HEK293 (cell line): ENCODE measurements around the gene SVOPL.

ENCODE experiments used
- CTCF ChIA-PET: fragments of 350-600 bp; formaldehyde crosslinking; extraction: SDS; loops from one replicate; lab custom pipeline; 2021; ENCODE audit warnings: antibody characterized with exemption; lab: Yijun Ruan, JAX
- POLR2A ChIA-PET: fragments of 300-600 bp; formaldehyde crosslinking; extraction: SDS; loops from one replicate; lab custom pipeline; 2020; ENCODE audit warnings: antibody characterized with exemption, inconsistent platforms; lab: Yijun Ruan, JAX
- H3K27ac ChIP-seq: fragments of 200-500 bp; sonication (Bioruptor generic); 2 replicates; pipeline ENCODE4 v1.5.1; 2014; ENCODE audit warnings: low read depth, low read length, control low read depth, inconsistent platforms; ENCODE audit errors: extremely low read depth
- H3K36me3 ChIP-seq, 2 experiments: fragments of 200-500 bp in 1 of 2; sonication (Bioruptor generic) in 1 of 2; 1 replicate in 1 of 2; 2 replicates in 1 of 2; pipeline ENCODE4 v1.5.1; 2014 to 2017; ENCODE audit warnings: inconsistent platforms in 2 of 2, low read length in 2 of 2; ENCODE audit not compliant: control insufficient read depth in 2 of 2, insufficient read depth in 1 of 2
- H3K4me1 ChIP-seq: fragments of 200-500 bp; sonication (Bioruptor generic); 2 replicates; pipeline ENCODE4 v1.5.1; 2014; ENCODE audit warnings: mild to moderate bottlenecking, low read length, inconsistent platforms; ENCODE audit not compliant: control insufficient read depth, insufficient read depth
- H3K4me3 ChIP-seq: 2 replicates; pipeline ENCODE4 v1.5.1; 2011; ENCODE audit warnings: low read depth, mild to moderate bottlenecking, control low read depth, low read length, moderate library complexity
- H3K9me3 ChIP-seq: fragments of 200-500 bp; sonication (Bioruptor generic); 2 replicates; pipeline ENCODE4 v1.5.1; 2014; ENCODE audit warnings: low read depth, low read length, inconsistent platforms; ENCODE audit not compliant: control insufficient read depth, insufficient read depth
- KLF9 ChIP-seq: fragments of 450-650 bp; formaldehyde crosslinking; IDR thresholded peaks from 2 replicates; pipeline ENCODE4 v1.5.1; 2016; ENCODE audit warnings: missing biosample characterization, missing genetic modification characterization, low read depth
- SP2 ChIP-seq: fragments of 450-650 bp; formaldehyde crosslinking; IDR thresholded peaks from 2 replicates; pipeline ENCODE4 v1.5.1; 2016; ENCODE audit warnings: missing biosample characterization, missing genetic modification characterization
- TCF7L2 ChIP-seq: IDR thresholded peaks from 2 replicates; pipeline ENCODE4 v1.6.1; 2011; ENCODE audit warnings: low read depth, mild to moderate bottlenecking, inconsistent platforms, low read length, moderate library complexity, borderline replicate concordance
- YY1 ChIP-seq: fragments of 450-650 bp; formaldehyde crosslinking; IDR thresholded peaks from 2 replicates; pipeline ENCODE4 v1.5.1; 2018; ENCODE audit warnings: missing biosample characterization, missing genetic modification characterization
- ZBTB20 ChIP-seq: fragments of 450-650 bp; formaldehyde crosslinking; IDR thresholded peaks from 2 replicates; pipeline ENCODE4 v1.5.1; 2016; ENCODE audit warnings: missing biosample characterization, missing genetic modification characterization
- ZFHX2 ChIP-seq: fragments of 450-650 bp; formaldehyde crosslinking; conservative IDR thresholded peaks from 2 replicates; pipeline ENCODE4 v1.5.1; 2016; ENCODE audit warnings: missing biosample characterization, missing genetic modification characterization
- ZIC2 ChIP-seq: fragments of 450-650 bp; formaldehyde crosslinking; IDR thresholded peaks from 2 replicates; pipeline ENCODE4 v1.5.1; 2016; ENCODE audit warnings: missing biosample characterization, missing genetic modification characterization
- ZNF114 ChIP-seq: fragments of 450-650 bp; formaldehyde crosslinking; IDR thresholded peaks from 2 replicates; pipeline ENCODE4 v1.5.0; 2017; ENCODE audit warnings: missing biosample characterization, missing genetic modification characterization
- ZNF133 ChIP-seq: fragments of 450-650 bp; formaldehyde crosslinking; IDR thresholded peaks from 2 replicates; pipeline ENCODE4 v1.5.1; 2016; ENCODE audit warnings: missing biosample characterization, missing genetic modification characterization
- ZNF140 ChIP-seq: fragments of 450-650 bp; formaldehyde crosslinking; IDR thresholded peaks from 2 replicates; pipeline ENCODE4 v1.5.1; 2016; ENCODE audit warnings: missing biosample characterization, missing genetic modification characterization
- ZNF184 ChIP-seq: fragments of 450-650 bp; IDR thresholded peaks from 2 replicates; pipeline ENCODE4 v1.5.1; 2018; ENCODE audit warnings: missing biosample characterization, mild to moderate bottlenecking, missing genetic modification characterization
- ZNF354C ChIP-seq: fragments of 450-650 bp; formaldehyde crosslinking; IDR thresholded peaks from 2 replicates; pipeline ENCODE4 v1.5.1; 2016; ENCODE audit warnings: missing biosample characterization, missing genetic modification characterization, low read depth, borderline replicate concordance
- ZNF37A ChIP-seq: fragments of 450-650 bp; IDR thresholded peaks from 2 replicates; pipeline ENCODE4 v1.5.1; 2018; ENCODE audit warnings: missing biosample characterization, missing genetic modification characterization
- ZNF521 ChIP-seq: fragments of 450-650 bp; formaldehyde crosslinking; IDR thresholded peaks from 2 replicates; pipeline ENCODE4 v1.5.1; 2017; ENCODE audit warnings: missing biosample characterization, mild to moderate bottlenecking, missing genetic modification characterization
- ZNF548 ChIP-seq: fragments of 450-650 bp; formaldehyde crosslinking; IDR thresholded peaks from 2 replicates; pipeline ENCODE4 v1.5.1; 2016; ENCODE audit warnings: missing biosample characterization, missing genetic modification characterization
- ZNF664 ChIP-seq: fragments of 450-650 bp; formaldehyde crosslinking; IDR thresholded peaks from 2 replicates; pipeline ENCODE4 v1.5.1; 2016; ENCODE audit warnings: missing biosample characterization, missing genetic modification characterization
- TF ChIP-seq, protein P1 (sequence below): fragments of 450-650 bp; formaldehyde crosslinking; IDR thresholded peaks from 2 replicates; pipeline ENCODE4 v1.5.1; 2016; ENCODE audit warnings: missing biosample characterization, missing genetic modification characterization
- TF ChIP-seq, protein P2 (sequence below): fragments of 450-650 bp; formaldehyde crosslinking; IDR thresholded peaks from 2 replicates; pipeline ENCODE4 v1.5.1; 2016; ENCODE audit warnings: missing biosample characterization, missing genetic modification characterization
- TF ChIP-seq, protein P3 (sequence below): fragments of 450-650 bp; formaldehyde crosslinking; IDR thresholded peaks from 2 replicates; pipeline ENCODE4 v1.5.1; 2016; ENCODE audit warnings: missing biosample characterization, missing genetic modification characterization
- TF ChIP-seq, protein P4 (sequence below): fragments of 450-650 bp; formaldehyde crosslinking; IDR thresholded peaks from 2 replicates; pipeline ENCODE4; 2016; ENCODE audit warnings: missing biosample characterization, missing genetic modification characterization
- TF ChIP-seq, protein P5 (sequence below): fragments of 450-650 bp; formaldehyde crosslinking; IDR thresholded peaks from 2 replicates; pipeline ENCODE4 v1.5.1; 2016; ENCODE audit warnings: missing biosample characterization, missing genetic modification characterization, borderline replicate concordance

The SVOPL gene

DNA sequence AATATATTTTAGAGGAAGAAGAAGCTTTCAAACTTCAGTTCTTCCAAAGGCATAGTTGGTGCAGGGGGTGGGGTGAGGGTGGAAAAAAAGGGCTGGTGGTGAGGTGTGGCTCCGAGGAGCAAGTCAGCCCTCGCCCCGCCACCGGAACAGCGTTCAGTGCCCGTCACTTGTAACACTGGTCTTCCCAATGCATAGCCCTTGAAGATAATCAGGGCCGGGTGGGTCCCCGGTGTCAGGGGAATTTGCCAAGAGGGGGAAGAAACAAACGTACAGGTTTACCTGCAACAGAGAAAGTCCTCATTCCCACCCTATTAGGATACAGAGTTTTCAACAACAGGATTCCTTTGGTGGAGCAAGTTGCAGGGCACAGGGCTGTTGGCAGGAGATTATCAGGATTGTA is 1.5 kb downstream of the SVOPL start:
- no peaks in the 10 kb centered on the region for H3K9me3 ChIP-seq
- POLR2A ChIA-PET: no interaction called here
- TF ChIP-seq ZNF184: no peak
- TF ChIP-seq, protein P1, sequence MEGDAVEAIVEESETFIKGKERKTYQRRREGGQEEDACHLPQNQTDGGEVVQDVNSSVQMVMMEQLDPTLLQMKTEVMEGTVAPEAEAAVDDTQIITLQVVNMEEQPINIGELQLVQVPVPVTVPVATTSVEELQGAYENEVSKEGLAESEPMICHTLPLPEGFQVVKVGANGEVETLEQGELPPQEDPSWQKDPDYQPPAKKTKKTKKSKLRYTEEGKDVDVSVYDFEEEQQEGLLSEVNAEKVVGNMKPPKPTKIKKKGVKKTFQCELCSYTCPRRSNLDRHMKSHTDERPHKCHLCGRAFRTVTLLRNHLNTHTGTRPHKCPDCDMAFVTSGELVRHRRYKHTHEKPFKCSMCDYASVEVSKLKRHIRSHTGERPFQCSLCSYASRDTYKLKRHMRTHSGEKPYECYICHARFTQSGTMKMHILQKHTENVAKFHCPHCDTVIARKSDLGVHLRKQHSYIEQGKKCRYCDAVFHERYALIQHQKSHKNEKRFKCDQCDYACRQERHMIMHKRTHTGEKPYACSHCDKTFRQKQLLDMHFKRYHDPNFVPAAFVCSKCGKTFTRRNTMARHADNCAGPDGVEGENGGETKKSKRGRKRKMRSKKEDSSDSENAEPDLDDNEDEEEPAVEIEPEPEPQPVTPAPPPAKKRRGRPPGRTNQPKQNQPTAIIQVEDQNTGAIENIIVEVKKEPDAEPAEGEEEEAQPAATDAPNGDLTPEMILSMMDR (tag by site-specific recombination): no peak
- no peak for TF ChIP-seq KLF9 (tag by site-specific recombination)
- TF ChIP-seq ZNF664 (tag by site-specific recombination): no peak
- no peak for TF ChIP-seq ZNF140 (tag by site-specific recombination)
- TF ChIP-seq ZNF37A (tag by site-specific recombination): no peak
- no peak for TF ChIP-seq ZBTB20 (tag by site-specific recombination)
- TF ChIP-seq ZNF133 (tag by site-specific recombination): no peak
- TF ChIP-seq YY1: no peak
- TF ChIP-seq ZNF521 (tag by site-specific recombination): no peak
- TF ChIP-seq, protein P2, sequence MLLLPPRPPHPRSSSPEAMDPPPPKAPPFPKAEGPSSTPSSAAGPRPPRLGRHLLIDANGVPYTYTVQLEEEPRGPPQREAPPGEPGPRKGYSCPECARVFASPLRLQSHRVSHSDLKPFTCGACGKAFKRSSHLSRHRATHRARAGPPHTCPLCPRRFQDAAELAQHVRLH (tag by site-specific recombination): no peak
- TF ChIP-seq, protein P3, sequence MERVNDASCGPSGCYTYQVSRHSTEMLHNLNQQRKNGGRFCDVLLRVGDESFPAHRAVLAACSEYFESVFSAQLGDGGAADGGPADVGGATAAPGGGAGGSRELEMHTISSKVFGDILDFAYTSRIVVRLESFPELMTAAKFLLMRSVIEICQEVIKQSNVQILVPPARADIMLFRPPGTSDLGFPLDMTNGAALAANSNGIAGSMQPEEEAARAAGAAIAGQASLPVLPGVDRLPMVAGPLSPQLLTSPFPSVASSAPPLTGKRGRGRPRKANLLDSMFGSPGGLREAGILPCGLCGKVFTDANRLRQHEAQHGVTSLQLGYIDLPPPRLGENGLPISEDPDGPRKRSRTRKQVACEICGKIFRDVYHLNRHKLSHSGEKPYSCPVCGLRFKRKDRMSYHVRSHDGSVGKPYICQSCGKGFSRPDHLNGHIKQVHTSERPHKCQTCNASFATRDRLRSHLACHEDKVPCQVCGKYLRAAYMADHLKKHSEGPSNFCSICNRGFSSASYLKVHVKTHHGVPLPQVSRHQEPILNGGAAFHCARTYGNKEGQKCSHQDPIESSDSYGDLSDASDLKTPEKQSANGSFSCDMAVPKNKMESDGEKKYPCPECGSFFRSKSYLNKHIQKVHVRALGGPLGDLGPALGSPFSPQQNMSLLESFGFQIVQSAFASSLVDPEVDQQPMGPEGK (tag by site-specific recombination): no peak
- TF ChIP-seq, protein P4, sequence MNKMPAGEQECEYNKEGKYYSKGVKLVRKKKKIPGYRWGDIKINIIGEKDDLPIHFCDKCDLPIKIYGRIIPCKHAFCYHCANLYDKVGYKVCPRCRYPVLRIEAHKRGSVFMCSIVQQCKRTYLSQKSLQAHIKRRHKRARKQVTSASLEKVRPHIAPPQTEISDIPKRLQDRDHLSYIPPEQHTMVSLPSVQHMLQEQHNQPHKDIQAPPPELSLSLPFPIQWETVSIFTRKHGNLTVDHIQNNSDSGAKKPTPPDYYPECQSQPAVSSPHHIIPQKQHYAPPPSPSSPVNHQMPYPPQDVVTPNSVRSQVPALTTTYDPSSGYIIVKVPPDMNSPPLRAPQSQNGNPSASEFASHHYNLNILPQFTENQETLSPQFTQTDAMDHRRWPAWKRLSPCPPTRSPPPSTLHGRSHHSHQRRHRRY (tag by site-specific recombination): no peak
- no peak for TF ChIP-seq ZNF548 (tag by site-specific recombination)
- TF ChIP-seq ZNF354C: no peak
- no peak for TF ChIP-seq ZFHX2 (tag by site-specific recombination)
- TF ChIP-seq, all 188 proteins: peak for 0
- no peaks in the 10 kb centered on the region for H3K4me1 ChIP-seq
- CTCF ChIA-PET: no interaction called here
- no peak overlapping the region for H3K4me3 ChIP-seq
- H3K36me3 ChIP-seq: no peaks in the 10 kb centered on the region
- H3K27ac ChIP-seq: no peak overlapping the region

DNA sequence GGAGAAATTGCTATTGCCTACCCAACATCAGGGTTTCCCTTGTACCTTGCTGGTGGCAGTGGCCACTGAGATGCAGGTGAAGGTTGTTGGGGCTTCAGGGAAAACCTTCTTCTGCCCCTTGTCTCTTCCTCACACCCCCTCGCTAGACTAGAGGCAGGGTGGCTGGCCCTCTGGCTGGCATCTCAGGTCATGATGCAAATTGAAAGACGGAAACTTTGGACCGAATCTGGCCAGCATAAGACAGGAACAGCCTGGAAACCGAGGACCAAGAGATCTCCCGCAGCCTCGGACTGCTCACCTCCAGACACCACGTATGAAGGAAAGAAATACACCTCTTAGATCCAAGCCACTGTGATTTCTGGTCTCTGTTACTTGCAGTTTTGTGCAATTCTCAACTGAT is 2.9 kb downstream of the SVOPL start:
- no peaks in the 10 kb centered on the region for H3K36me3 ChIP-seq
- TF ChIP-seq TCF7L2 (no peak), SP2 (tag by site-specific recombination) (no peak)
- CTCF ChIA-PET: no interaction called here
- no peaks in the 10 kb centered on the region for H3K9me3 ChIP-seq
- H3K4me1 ChIP-seq: no peaks in the 10 kb centered on the region
- no peak overlapping the region for H3K4me3 ChIP-seq
- POLR2A ChIA-PET: no interaction called here
- no peak overlapping the region for H3K27ac ChIP-seq

DNA sequence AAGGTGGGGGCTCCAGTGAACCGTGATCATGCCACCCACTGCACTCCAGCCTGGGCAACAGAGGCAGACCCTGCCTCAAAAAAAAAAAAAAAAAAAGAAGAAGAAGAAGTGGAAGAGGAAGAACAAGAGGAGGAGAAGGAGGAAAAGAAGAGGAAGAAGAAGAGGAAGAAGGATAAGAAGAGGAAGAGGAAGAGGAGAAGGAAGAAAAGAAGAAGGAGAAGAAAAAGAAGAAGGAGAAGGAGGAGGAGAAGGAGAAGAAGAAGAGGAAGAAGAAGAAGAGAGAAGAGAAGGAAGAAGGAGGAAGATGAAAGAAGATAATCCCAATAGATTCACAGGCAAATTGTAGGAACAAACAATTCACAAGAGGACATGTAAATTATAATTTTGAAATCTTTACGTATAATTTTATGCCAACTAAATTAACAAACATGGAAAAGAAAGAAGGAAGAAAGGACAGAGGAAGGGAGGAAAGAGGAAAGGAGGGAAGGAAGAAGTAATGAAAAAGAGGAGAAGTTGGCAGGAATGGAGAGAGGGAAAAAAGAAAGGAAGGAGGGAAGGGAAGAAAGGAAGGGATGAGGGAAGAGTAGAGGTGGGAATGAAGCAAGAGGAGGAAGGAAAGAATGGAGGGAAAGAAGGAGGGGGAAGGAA is 3.5 kb downstream of the SVOPL start:
- ChIA-PET CTCF (no interaction called here), POLR2A (no interaction called here)
- Histone ChIP-seq H3K4me3 (no peak overlapping the region), H3K36me3 (no peaks in the 10 kb centered on the region), H3K4me1 (no peaks in the 10 kb centered on the region), H3K9me3 (no peaks in the 10 kb centered on the region), H3K27ac (no peak overlapping the region)
- TF ChIP-seq, protein P5, sequence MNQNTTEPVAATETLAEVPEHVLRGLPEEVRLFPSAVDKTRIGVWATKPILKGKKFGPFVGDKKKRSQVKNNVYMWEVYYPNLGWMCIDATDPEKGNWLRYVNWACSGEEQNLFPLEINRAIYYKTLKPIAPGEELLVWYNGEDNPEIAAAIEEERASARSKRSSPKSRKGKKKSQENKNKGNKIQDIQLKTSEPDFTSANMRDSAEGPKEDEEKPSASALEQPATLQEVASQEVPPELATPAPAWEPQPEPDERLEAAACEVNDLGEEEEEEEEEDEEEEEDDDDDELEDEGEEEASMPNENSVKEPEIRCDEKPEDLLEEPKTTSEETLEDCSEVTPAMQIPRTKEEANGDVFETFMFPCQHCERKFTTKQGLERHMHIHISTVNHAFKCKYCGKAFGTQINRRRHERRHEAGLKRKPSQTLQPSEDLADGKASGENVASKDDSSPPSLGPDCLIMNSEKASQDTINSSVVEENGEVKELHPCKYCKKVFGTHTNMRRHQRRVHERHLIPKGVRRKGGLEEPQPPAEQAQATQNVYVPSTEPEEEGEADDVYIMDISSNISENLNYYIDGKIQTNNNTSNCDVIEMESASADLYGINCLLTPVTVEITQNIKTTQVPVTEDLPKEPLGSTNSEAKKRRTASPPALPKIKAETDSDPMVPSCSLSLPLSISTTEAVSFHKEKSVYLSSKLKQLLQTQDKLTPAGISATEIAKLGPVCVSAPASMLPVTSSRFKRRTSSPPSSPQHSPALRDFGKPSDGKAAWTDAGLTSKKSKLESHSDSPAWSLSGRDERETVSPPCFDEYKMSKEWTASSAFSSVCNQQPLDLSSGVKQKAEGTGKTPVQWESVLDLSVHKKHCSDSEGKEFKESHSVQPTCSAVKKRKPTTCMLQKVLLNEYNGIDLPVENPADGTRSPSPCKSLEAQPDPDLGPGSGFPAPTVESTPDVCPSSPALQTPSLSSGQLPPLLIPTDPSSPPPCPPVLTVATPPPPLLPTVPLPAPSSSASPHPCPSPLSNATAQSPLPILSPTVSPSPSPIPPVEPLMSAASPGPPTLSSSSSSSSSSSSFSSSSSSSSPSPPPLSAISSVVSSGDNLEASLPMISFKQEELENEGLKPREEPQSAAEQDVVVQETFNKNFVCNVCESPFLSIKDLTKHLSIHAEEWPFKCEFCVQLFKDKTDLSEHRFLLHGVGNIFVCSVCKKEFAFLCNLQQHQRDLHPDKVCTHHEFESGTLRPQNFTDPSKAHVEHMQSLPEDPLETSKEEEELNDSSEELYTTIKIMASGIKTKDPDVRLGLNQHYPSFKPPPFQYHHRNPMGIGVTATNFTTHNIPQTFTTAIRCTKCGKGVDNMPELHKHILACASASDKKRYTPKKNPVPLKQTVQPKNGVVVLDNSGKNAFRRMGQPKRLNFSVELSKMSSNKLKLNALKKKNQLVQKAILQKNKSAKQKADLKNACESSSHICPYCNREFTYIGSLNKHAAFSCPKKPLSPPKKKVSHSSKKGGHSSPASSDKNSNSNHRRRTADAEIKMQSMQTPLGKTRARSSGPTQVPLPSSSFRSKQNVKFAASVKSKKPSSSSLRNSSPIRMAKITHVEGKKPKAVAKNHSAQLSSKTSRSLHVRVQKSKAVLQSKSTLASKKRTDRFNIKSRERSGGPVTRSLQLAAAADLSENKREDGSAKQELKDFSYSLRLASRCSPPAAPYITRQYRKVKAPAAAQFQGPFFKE (tag by site-specific recombination): no peak
- TF ChIP-seq ZNF114 (tag by site-specific recombination) (no peak), ZIC2 (tag by site-specific recombination) (no peak)
